Measurements from ENCODE around the gene ADAM22. TPM values are rescaled to one million over a fixed set of nuclear protein-coding genes. Genes with fewer than 3 reads are reported as not detected.
A peak's percentile ranks its signal among the peaks of the same experiment; 100 is the strongest.

The ADAM22 gene
- total and polyA plus RNA-seq, 10 of the 15 experiments (the other 5 are each of a cell fraction or from before 2014, with no cell fraction given) = 1.4 to 24.5 (median 7.6) TPM

DNA sequence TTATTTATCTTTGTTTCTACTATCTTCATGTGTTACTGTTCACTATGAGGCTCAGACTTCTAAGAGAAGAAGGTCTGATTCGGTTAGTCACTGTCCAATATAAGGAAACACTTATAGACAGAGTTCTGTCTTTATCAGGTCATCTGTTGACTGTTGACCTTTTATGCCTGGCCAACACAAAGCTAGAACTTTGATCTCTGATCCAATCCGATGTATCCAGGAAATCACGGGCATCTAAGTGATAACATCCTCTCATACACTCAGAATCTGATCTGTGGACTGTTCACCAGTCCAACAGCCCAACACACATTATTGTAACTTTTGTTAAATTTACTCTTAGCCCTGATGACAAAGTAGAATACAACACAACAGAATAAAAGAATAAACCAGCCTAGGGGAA lies 171.2 kb downstream of the ADAM22 start:
- Histone ChIP-seq H3K4me1 (ENCODE audit: control insufficient read depth, insufficient read depth, low read length) (peaks cover 7% of the 10 kb centered on the region; the same call in 1 of the 2 replicates), H3K36me3 (ENCODE audit: control insufficient read depth in 2 of 2, insufficient read depth in 2 of 2, low read length in 1 of 2) (no peaks in the 10 kb centered on the region), H3K4me3 (no peak overlapping the region), H3K9ac (ENCODE audit: control insufficient read depth, insufficient read depth, low read length) (no peak overlapping the region), H3K27ac (ENCODE audit: control insufficient read depth, insufficient read depth) (no peak overlapping the region), H4K20me1 (ENCODE audit: control insufficient read depth, insufficient read depth) (no peaks in the 10 kb centered on the region), H3K79me2 (ENCODE audit: control insufficient read depth, insufficient read depth, low read length) (no peaks in the 10 kb centered on the region), H3K27me3 (replicated peaks in 1 of 2; ENCODE audit: control insufficient read depth in 2 of 2, insufficient read depth in 2 of 2, low read length in 1 of 2) (no peaks in the 10 kb centered on the region), H2AFZ (ENCODE audit: control insufficient read depth, low read depth, low read length) (no peak overlapping the region), H3K9me3 (replicated peaks; ENCODE audit: control insufficient read depth, insufficient read depth, low read length) (no peaks in the 10 kb centered on the region), H3K4me2 (ENCODE audit: control insufficient read depth, insufficient read depth) (no peak overlapping the region)
- no peak for DNase-seq (ENCODE audit: low read depth, low spot score)
- POLR2A ChIA-PET = interaction anchor here (1.1 kb wide), 1 partner anchor 171 kb away, joined by 5 read pairs; the partner anchor contains the start of gene ADAM22
- TF ChIP-seq NRF1 (conservative IDR thresholded peaks at IDR 0.05; ENCODE audit: low read depth, low read length) (no peak), CEBPB (IDR thresholded peaks at IDR 0.05; ENCODE audit: borderline replicate concordance in 1 of 2, low read depth in 2 of 2, low read length in 2 of 2) (no peak), SUPT20H (IDR thresholded peaks at IDR 0.05; ENCODE audit: borderline replicate concordance, control insufficient read depth, low read depth, low read length) (no peak)
- SMC1A ChIA-PET (ENCODE audit: uncharacterized antibody, unreplicated experiment) = interaction anchor here (1.3 to 1.7 kb wide), 5 partner anchors 11 to 185 kb away, joined by 4 to 10 read pairs (median 5); no protein-coding TSS in a partner anchor
- in situ Hi-C loops (cut with MboI) = no loop called here
- intact Hi-C loops (cut with micrococcal nuclease; ENCODE audit: unreplicated experiment) = no loop called here
- FAIRE-seq = no peak
- 90% methylated on average over 3 of the region's 3 CpGs for WGBS (ENCODE audit: insufficient coverage, insufficient replicate concordance, low lambda C conversion rate, missing lambda C conversion rate)
- RAD21 ChIA-PET (ENCODE audit: unreplicated experiment) = interaction anchor here (1.4 to 1.7 kb wide), 3 partner anchors 16 to 171 kb away, joined by 3 to 4 read pairs (median 3); partner anchors contain the start of gene ADAM22
- CTCF ChIA-PET = interaction anchor here (1.1 to 2.7 kb wide), 2 partner anchors 15 to 219 kb away, joined by 3 to 8 read pairs; no protein-coding TSS in a partner anchor
- BruUV-seq (replicated peaks) = no TSS peak
- ATAC-seq = no peak

DNA sequence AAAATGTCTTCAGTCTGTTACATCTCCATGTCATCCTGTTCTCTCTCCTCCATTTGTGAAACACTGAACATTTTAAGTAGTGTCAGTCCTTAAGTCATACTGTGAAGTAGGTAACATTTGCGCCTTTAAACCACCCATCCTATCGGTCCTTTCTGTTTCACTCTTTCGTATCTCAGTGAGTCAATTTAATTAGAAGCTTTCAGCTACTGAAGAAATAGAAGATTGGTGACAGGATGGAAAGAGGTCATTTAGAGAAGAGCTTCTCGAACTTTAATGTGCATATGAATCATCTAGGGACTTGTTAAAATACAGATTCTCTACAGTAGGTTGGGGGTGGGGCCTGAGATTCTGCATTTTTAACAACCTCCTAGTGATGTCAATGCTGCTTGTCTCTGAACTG lies 172.4 kb downstream of the ADAM22 start:
- ChIA-PET POLR2A (interaction anchor here (0.9 to 1.1 kb wide), 2 partner anchors 78 to 173 kb away, joined by 3 to 5 read pairs; partner anchors contain the start of gene ADAM22), CTCF (interaction anchor here (2.7 kb wide), 1 partner anchor 220 kb away, joined by 8 read pairs; no protein-coding TSS in a partner anchor), RAD21 (ENCODE audit: unreplicated experiment) (interaction anchor here (1.1 to 1.7 kb wide), 3 partner anchors 10 to 173 kb away, joined by 4 to 5 read pairs (median 4); partner anchors contain the start of gene ADAM22), SMC1A (ENCODE audit: uncharacterized antibody, unreplicated experiment) (interaction anchor here (1.0 to 1.7 kb wide), 6 partner anchors 10 to 359 kb away, joined by 3 to 10 read pairs (median 5); no protein-coding TSS in a partner anchor)
- Histone ChIP-seq H3K9ac (ENCODE audit: control insufficient read depth, insufficient read depth, low read length) (no peak overlapping the region), H3K4me1 (ENCODE audit: control insufficient read depth, insufficient read depth, low read length) (peaks cover 5% of the 10 kb centered on the region; the same call in 1 of the 2 replicates), H3K9me3 (replicated peaks; ENCODE audit: control insufficient read depth, insufficient read depth, low read length) (no peaks in the 10 kb centered on the region), H3K27me3 (replicated peaks in 1 of 2; ENCODE audit: control insufficient read depth in 2 of 2, insufficient read depth in 2 of 2, low read length in 1 of 2) (no peaks in the 10 kb centered on the region), H3K79me2 (ENCODE audit: control insufficient read depth, insufficient read depth, low read length) (no peaks in the 10 kb centered on the region), H2AFZ (ENCODE audit: control insufficient read depth, low read depth, low read length) (no peak overlapping the region), H3K4me2 (ENCODE audit: control insufficient read depth, insufficient read depth) (no peak overlapping the region), H3K36me3 (ENCODE audit: control insufficient read depth in 2 of 2, insufficient read depth in 2 of 2, low read length in 1 of 2) (no peaks in the 10 kb centered on the region), H3K27ac (ENCODE audit: control insufficient read depth, insufficient read depth) (no peak overlapping the region), H4K20me1 (ENCODE audit: control insufficient read depth, insufficient read depth) (no peaks in the 10 kb centered on the region), H3K4me3 (no peak overlapping the region)
- BruUV-seq (replicated peaks) = no TSS peak
- 67% methylated on average over 4 of the region's 4 CpGs for WGBS (ENCODE audit: insufficient coverage, insufficient replicate concordance, low lambda C conversion rate, missing lambda C conversion rate)
- TF ChIP-seq, protein P1, sequence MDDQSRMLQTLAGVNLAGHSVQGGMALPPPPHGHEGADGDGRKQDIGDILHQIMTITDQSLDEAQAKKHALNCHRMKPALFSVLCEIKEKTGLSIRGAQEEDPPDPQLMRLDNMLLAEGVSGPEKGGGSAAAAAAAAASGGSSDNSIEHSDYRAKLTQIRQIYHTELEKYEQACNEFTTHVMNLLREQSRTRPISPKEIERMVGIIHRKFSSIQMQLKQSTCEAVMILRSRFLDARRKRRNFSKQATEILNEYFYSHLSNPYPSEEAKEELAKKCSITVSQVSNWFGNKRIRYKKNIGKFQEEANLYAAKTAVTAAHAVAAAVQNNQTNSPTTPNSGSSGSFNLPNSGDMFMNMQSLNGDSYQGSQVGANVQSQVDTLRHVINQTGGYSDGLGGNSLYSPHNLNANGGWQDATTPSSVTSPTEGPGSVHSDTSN (IDR thresholded peaks at IDR 0.05; ENCODE audit: insufficient replicate concordance, low read depth, low read length) = no peak
- TF ChIP-seq MTA2 (IDR thresholded peaks at IDR 0.05; ENCODE audit: low read depth) (peak; percentile 16; the same call in 1 of the 2 replicates), ATF7 (IDR thresholded peaks at IDR 0.05; ENCODE audit: low read depth) (peak; percentile 57), RAD21 (IDR thresholded peaks at IDR 0.05; ENCODE audit: insufficient read depth, low read depth, low read length) (no peak)
- no peak for DNase-seq (ENCODE audit: low read depth, low spot score)
- no peak for FAIRE-seq
- intact Hi-C loops (cut with micrococcal nuclease; ENCODE audit: unreplicated experiment) (no loop called here), in situ Hi-C loops (cut with MboI) (no loop called here)
- ATAC-seq = peak; percentile 39

All from GM12878 (cell line).